ENCODE measurements around the gene RGS12. TPM values are rescaled to one million over a fixed set of nuclear protein-coding genes. Genes with fewer than 3 reads are reported as not detected.

RGS12 gene
- total RNA-seq, 2 experiments from 2014 or later: 1.3 to 2.2 TPM

DNA sequence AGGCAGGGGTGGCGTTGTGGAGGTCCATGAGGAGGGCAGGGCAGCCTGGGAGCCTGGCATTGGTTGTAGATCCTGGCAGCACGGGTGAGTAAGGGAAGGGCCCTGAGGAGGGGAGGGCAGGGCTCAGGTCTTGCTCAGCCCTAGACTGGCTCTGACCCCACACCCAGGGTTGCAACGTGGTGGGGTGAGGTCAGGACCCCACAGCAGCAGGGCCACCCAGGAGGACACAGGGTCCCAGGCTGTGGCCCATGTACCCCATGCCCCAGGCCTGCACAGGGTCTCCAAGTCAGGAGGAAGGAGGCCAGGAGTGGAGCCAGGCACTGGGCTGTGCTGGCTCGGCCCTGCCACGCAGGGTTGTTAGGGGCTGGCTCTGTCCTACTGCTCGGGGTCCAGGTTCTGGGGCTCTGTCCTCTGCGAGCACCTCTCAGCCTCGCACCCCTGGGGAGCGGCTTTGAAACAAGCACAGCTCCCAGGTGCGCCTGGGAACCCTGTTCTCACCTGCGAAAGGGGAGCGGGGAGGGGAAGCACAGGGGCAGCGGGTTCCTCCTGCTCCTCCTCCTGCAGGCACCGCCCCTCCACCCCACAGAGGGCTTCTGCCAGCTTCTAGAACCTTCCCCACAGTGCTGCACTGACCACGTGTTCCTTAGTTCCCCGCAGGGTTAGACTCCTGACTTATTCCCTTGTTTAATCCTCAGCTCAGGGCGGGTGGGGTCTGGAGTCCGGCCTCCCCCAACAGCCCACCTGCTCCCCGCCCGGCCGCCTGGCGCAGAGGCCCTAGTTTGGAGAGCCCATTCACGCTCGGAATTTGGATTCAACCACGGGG, 23.5 kb upstream of the RGS12 start:
- POLR2A ChIA-PET: no interaction called here
- CTCF ChIA-PET: no interaction called here

GRCh38 chr4:3269991-3270611, 22.7 kb upstream of the RGS12 start:
- CTCF ChIA-PET: no interaction called here
- POLR2A ChIA-PET: no interaction called here

DNA sequence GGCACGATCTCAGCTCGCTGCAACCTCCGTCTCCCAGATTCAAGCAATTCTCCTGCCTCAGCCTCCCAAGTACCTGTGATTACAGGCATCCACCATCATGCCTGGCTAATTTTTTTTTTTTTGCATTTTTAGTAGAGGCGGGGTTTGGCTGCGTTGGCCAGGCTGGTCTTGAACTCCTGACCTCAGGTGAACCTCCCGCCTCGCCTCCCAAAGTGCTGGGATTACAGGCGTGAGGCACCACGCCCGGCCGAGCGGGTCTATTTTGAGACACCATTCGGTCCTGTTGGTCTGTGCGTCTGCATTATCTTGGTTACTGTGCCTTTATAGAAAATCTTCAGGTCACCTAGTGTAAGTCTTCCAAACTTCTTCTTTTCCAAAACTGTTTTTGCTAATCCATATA, 21.7 kb upstream of the RGS12 start:
- POLR2A ChIA-PET: no interaction called here
- CTCF ChIA-PET: no interaction called here

- POLR2A ChIA-PET: no interaction called here
- CTCF ChIA-PET: no interaction called here
Measured at GRCh38 chr4:3276986-3277385, 15.8 kb upstream of the RGS12 start.

DNA sequence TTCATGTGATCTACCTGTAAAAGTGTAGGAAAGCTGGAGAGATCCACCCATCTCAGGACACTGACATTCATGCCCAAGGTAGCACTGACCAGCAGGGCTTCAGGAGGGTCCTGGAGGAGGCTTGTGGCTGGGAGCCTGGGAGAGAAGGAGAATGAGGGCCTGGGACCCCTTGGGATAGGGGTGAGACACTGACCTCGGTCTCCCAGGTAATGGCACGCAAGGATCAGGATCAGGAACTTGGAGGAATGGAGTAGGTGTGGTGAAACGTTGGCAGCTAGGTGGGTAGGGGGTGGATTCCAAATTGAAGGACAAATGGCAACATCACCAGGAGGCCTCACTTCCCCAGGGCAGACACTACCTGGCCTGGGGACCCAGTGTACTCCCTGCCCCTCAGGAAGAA, 12.4 kb upstream of the RGS12 start:
- ChIA-PET CTCF (no interaction called here), POLR2A (no interaction called here)

- ChIA-PET POLR2A (no interaction called here), CTCF (no interaction called here)
Measured at GRCh38 chr4:3283483-3283882, 9.3 kb upstream of the RGS12 start.

DNA sequence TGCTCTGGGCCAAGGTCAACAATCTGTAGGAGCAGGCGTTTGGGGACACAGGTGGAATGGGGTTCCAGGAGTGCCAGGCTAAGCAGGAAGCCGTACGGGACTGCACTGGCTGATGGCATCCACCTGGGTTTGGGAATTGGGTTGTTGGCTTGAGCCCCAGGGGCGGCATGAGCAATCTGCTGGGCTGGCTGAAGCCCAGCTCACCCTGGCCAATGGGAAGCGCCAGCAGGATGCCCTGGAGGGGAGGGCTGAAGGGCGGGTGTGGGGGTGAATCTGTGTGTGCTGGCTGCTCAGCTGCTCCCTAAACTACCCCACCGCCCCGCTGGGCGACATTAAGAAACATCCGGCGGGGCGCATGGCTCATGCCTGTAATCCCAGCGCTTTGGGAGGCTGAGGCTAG, 8.9 kb upstream of the RGS12 start:
- ChIA-PET POLR2A (no interaction called here), CTCF (no interaction called here)

GRCh38 chr4:3284734-3285557, 7.9 kb upstream of the RGS12 start:
- ChIA-PET CTCF (no interaction called here), POLR2A (no interaction called here)

DNA sequence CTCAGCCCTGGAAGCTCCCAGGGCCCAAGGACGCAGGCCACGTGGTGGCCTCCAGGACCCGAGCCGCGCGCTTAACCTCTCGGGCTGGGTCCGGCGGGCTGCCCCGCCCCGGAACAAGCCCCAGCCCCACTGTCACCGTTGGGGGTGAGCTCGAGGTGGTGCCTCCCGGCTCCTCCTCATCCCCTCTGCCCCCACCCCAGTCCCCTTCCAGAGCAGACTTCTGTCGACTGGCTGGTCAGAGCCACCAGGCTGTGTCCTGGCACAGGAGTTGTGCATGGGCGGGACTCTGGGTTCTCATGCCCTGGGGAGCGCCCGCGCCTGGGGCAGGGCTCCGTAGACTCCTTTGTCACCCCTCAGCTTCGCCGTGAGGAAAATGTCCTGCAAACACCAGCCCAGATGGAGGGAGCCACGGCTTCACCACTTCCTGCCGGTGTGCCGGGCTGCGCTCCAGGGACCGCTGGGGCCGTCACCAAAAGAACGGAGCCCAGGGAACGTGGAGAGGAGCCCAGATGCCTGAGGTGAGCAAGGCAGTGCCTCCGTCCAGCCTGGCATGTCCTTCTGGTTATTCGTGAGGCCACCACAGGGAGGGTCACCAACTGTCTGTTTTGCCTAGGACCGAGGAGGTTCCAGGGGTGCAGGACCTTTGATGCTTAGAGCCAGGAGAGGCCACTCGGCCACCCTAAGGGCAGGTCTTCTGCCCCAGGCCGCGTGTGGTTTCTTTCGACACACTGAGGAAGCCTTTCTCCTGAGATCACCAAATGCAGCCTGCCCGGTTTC, 7.1 kb upstream of the RGS12 start:
- ChIA-PET CTCF (no interaction called here), POLR2A (no interaction called here)

DNA sequence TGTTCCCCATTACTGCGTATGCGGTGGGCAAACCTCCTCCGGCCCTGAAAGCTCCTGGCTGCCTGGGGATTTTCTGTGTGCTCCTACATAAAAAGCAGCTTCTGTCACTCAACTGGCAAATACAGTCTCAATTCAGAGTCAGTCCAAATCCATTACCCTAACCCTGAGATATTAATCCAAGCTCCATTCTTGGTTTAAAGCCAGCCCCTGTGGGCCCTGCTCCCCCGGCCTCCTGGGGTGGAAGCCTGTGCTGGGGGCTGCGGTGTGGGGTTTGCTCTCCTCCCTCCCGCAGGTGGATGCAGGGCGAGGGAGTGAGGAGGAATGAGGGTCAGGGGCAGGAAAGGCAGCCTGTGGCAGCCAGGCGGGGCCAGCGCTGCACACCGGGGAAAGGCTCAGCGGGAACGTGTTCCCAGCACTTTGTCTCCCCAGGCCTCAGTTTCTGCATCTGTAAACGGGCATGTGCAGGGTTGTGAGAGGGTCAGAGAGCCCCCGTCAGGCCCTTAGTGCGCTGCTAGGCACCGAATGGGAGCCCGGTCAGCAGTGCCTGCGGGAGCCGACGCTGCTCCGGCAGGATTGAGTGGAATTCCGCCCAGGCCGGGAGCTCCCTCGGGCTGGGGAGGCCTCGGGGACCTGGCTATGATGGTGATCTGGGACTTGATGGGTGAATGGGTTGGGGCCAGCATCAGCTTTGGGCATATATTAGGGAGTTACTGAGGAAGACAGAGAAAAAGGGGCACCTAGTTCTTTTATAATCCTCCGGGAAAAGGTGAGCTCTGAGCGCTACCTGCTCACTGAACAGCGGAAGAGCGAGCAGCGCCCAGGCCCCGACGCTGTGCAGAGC, 6.3 kb upstream of the RGS12 start:
- CTCF ChIA-PET: no interaction called here
- POLR2A ChIA-PET: no interaction called here

GRCh38 chr4:3287271-3287971, 5.4 kb upstream of the RGS12 start:
- POLR2A ChIA-PET: no interaction called here

GRCh38 chr4:3287972-3288570, 4.8 kb upstream of the RGS12 start:
- POLR2A ChIA-PET: no interaction called here
- CTCF ChIA-PET: no interaction called here

More at GRCh38 chr4:3287271-3287971, 5.4 kb upstream of the RGS12 start:
- CTCF ChIA-PET: no interaction called here

GRCh38 chr4:3288571-3289094, 4.2 kb upstream of the RGS12 start:
- CTCF ChIA-PET: no interaction called here
- POLR2A ChIA-PET: no interaction called here

- ChIA-PET CTCF (interaction anchor here (0.7 kb wide), 1 partner anchor 590 kb away, joined by 3 read pairs; no protein-coding TSS in a partner anchor), POLR2A (no interaction called here)
Measured at GRCh38 chr4:3290476-3290875, 2.3 kb upstream of the RGS12 start.

DNA sequence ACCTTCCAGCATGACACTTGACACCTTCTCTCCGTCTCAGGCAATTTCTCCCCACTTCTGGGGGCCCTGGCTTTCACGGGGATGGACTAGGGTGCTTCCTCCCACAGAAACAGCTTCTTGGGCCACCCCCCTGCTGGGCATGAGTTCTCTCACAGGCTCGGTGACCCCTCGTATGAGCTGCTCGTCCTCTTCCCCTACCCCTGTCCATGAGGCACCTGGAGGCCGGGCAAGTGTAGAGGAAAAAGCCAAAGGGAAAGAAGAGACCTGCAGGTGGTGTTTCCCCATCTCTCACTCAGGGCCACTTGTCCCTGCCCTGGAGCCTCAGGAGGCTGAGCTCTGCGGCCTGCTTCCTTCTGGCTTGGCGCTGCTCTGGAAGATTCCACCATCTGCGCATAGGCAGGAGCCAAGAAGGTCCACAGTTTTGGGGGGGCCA, 1.9 kb upstream of the RGS12 start:
- CTCF ChIA-PET: interaction anchor here (0.7 kb wide), 1 partner anchor 590 kb away, joined by 3 read pairs; no protein-coding TSS in a partner anchor
- POLR2A ChIA-PET: no interaction called here

GRCh38 chr4:3291411-3291968, 1.3 kb upstream of the RGS12 start:
- CTCF ChIA-PET: no interaction called here
- POLR2A ChIA-PET: no interaction called here

DNA sequence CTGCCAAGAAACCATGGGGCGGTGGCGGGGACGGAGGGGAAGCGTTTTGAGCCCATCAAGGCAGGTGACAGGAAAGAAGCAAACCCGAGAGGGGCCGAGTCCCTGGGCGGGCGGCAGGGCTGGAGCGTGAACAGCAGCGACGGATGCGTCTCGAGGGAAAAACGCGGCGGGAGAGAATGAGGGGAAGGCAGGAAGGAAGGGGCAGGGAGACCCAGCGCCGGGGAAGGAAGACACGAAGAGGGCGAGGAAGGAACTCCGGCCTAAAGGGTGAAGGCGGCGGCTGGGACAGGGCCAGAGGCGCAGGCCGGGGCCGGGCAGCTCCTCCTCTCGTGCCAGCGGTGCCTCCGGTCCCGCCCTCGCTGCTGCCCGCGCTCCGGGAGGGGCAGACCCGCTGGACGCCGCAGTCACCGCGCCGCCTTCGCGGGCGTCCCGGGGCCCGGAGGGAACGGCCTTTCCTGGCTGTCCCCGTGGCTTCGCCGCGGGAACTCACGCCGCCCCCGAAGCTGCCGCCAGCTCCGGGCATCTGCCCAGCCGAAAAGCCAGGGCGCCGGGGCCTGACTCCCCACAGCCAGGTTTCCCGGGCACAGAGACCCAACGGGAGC, 751 bp upstream of the RGS12 start:
- ChIA-PET CTCF (no interaction called here), POLR2A (no interaction called here)

Data from activated CD8-positive, alpha-beta memory T cell treated with anti-CD3 and anti-CD28 coated beads for 36 hours (primary cell).